Sciatic nerve (tissue), 2 donors: Measurements from ENCODE around the gene UVRAG. TPM values are rescaled to one million over a fixed set of nuclear protein-coding genes. Genes with fewer than 3 reads are reported as not detected.
"Not testable (repeated sequence)": the region's sequence is repeated elsewhere in the genome, so short reads cannot be mapped to it uniquely, and the experiment has no call there.

Experiments used
- ATAC-seq: fragments of 200-7000 bp; cut with Tn5 transposase; one replicate; pipeline ENCODE4 v1.9.1; 2020; ENCODE audit warnings: mild to moderate bottlenecking, moderate library complexity
- DNase-seq: peaks from one replicate; pipeline ENCODE4 v3.0.0-alpha.2; 2020; ENCODE audit warnings: low spot score
- intact Hi-C: fragments of 100-400 bp; cut with DNase I; formaldehyde crosslinking; loops from one replicate; pipeline ENCODE4 v1.14.2; 2022
- total RNA-seq: library from RNA; stranded (reverse); fragmentation: NEBNext Ultra II Directional; extraction: Animal tissue kit (Norgen Biotek cat#: 25700); gene quantifications from one replicate; pipeline ENCODE4 v1.2.1, GENCODE V29; 2021
- donor health status: DM: no; HTN: no; CAD: no.
- donor health status: DM: no; HTN: no; CAD: no.

Gene UVRAG
- total RNA-seq, 1 donor from 2014 or later = 39.2 TPM

- DNase-seq (no peak), ATAC-seq (peak; percentile 57)
- intact Hi-C loops = no loop called here
Observed at GRCh38 chr11:76025068-76025467, 210.1 kb downstream of the UVRAG start.

GRCh38 chr11:76025817-76026216 is 210.8 kb downstream of the UVRAG start:
- ATAC-seq (no peak), DNase-seq (no peak)
- intact Hi-C loops = no loop called here

- ATAC-seq = no peak
- DNase-seq = no peak
- intact Hi-C loops = no loop called here
Observed at GRCh38 chr11:76026281-76026680, 211.3 kb downstream of the UVRAG start.

- intact Hi-C loops = no loop called here
- no peak for ATAC-seq
- DNase-seq = no peak
Observed at GRCh38 chr11:76026862-76027261, 211.9 kb downstream of the UVRAG start.

- no peak for DNase-seq
- ATAC-seq = no peak
- intact Hi-C loops = no loop called here
Observed at GRCh38 chr11:76030286-76030685, 215.3 kb downstream of the UVRAG start.

GRCh38 chr11:76030968-76031590 is 216.1 kb downstream of the UVRAG start:
- peak; percentile 84 for ATAC-seq
- intact Hi-C loops = no loop called here
- DNase-seq = no peak

- no peak for DNase-seq
- intact Hi-C loops = no loop called here
Observed at GRCh38 chr11:76033699-76034098, 218.7 kb downstream of the UVRAG start.

GRCh38 chr11:76035020-76035419 is 220.0 kb downstream of the UVRAG start:
- DNase-seq (no peak), ATAC-seq (no peak)
- intact Hi-C loops = no loop called here

More at GRCh38 chr11:76033699-76034098, 218.7 kb downstream of the UVRAG start:
- ATAC-seq = no peak

GRCh38 chr11:76038608-76039007 is 223.6 kb downstream of the UVRAG start:
- no peak for DNase-seq
- intact Hi-C loops = no loop called here

GRCh38 chr11:76041208-76041607 is 226.2 kb downstream of the UVRAG start:
- intact Hi-C loops = no loop called here
- ATAC-seq (no peak), DNase-seq (no peak)

More at GRCh38 chr11:76038608-76039007, 223.6 kb downstream of the UVRAG start:
- no peak for ATAC-seq

GRCh38 chr11:76044750-76045320 is 229.8 kb downstream of the UVRAG start:
- ATAC-seq (no peak), DNase-seq (no peak)
- intact Hi-C loops = no loop called here

- intact Hi-C loops = no loop called here
- ATAC-seq (no peak), DNase-seq (no peak)
Observed at GRCh38 chr11:76047231-76047630, 232.2 kb downstream of the UVRAG start.

GRCh38 chr11:76047766-76048165 is 232.8 kb downstream of the UVRAG start:
- intact Hi-C loops = no loop called here
- ATAC-seq = no peak
- DNase-seq = no peak

GRCh38 chr11:76048763-76049162 is 233.8 kb downstream of the UVRAG start:
- intact Hi-C loops = no loop called here
- ATAC-seq (no peak), DNase-seq (no peak)

GRCh38 chr11:76049511-76049910 is 234.5 kb downstream of the UVRAG start:
- ATAC-seq = no peak
- intact Hi-C loops = no loop called here

GRCh38 chr11:76051937-76052336 is 236.9 kb downstream of the UVRAG start:
- DNase-seq (no peak), ATAC-seq (no peak)
- intact Hi-C loops = no loop called here

More at GRCh38 chr11:76049511-76049910, 234.5 kb downstream of the UVRAG start:
- no peak for DNase-seq

GRCh38 chr11:76054330-76054729 is 239.3 kb downstream of the UVRAG start:
- DNase-seq (no peak), ATAC-seq (no peak)
- intact Hi-C loops = no loop called here

- intact Hi-C loops = no loop called here
- DNase-seq = no peak
- ATAC-seq = no peak
Observed at GRCh38 chr11:76056876-76057275, 241.9 kb downstream of the UVRAG start.

- intact Hi-C loops, DNase-seq, ATAC-seq: not testable (repeated sequence)
Observed at GRCh38 chr11:76060475-76061036, 245.5 kb downstream of the UVRAG start.

GRCh38 chr11:76062733-76063132 is 247.7 kb downstream of the UVRAG start:
- intact Hi-C loops = no loop called here
- DNase-seq (no peak), ATAC-seq (no peak)

GRCh38 chr11:76064192-76064591 is 249.2 kb downstream of the UVRAG start:
- intact Hi-C loops = no loop called here
- ATAC-seq (no peak), DNase-seq (no peak)
